ENCODE results near the gene ATR.

- TF ChIP-seq CTCF (optimal IDR thresholded peaks at IDR 0.05 in 1 of 3, IDR thresholded peaks at IDR 0.05 in 1 of 3, conservative IDR thresholded peaks at IDR 0.05 in 1 of 3; ENCODE audit: extremely low read depth in 1 of 3, insufficient read depth in 2 of 3, low read length in 3 of 3) (no peak), EZH2 (IDR thresholded peaks at IDR 0.05; ENCODE audit: low read length) (no peak)
Observed at GRCh38 chr3:142622405-142622804, 43.9 kb upstream of the ATR start.
